Measurements from ENCODE around the gene GMEB2.
"Not testable (repeated sequence)": the region's sequence is repeated elsewhere in the genome, so short reads cannot be mapped to it uniquely, and the experiment has no call there.

The GMEB2 gene

GRCh38 chr20:63560856-63561609 lies 65.9 kb downstream of the GMEB2 start:
- ChIA-PET CTCF (interaction anchor here (0.9 to 3.9 kb wide), 2 partner anchors 23 to 478 kb away, joined by 3 to 15 read pairs; partner anchors contain the start of gene PTK6), POLR2A (no interaction called here)
- TF ChIP-seq, protein P1, sequence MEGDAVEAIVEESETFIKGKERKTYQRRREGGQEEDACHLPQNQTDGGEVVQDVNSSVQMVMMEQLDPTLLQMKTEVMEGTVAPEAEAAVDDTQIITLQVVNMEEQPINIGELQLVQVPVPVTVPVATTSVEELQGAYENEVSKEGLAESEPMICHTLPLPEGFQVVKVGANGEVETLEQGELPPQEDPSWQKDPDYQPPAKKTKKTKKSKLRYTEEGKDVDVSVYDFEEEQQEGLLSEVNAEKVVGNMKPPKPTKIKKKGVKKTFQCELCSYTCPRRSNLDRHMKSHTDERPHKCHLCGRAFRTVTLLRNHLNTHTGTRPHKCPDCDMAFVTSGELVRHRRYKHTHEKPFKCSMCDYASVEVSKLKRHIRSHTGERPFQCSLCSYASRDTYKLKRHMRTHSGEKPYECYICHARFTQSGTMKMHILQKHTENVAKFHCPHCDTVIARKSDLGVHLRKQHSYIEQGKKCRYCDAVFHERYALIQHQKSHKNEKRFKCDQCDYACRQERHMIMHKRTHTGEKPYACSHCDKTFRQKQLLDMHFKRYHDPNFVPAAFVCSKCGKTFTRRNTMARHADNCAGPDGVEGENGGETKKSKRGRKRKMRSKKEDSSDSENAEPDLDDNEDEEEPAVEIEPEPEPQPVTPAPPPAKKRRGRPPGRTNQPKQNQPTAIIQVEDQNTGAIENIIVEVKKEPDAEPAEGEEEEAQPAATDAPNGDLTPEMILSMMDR (IDR thresholded peaks at IDR 0.05; ENCODE audit: control extremely low read depth, extremely low read depth, low read depth, missing control alignments), result no peak
- no peak for DNase-seq (ENCODE audit: extremely low spot score)

GRCh38 chr20:63560333-63560805 lies 66.5 kb downstream of the GMEB2 start:
- DNase-seq (ENCODE audit: extremely low spot score), result no peak
- TF ChIP-seq, protein P1 (IDR thresholded peaks at IDR 0.05; ENCODE audit: control extremely low read depth, extremely low read depth, low read depth, missing control alignments), result no peak
- ChIA-PET CTCF (interaction anchor here (3.9 kb wide), 1 partner anchor 23 kb away, joined by 15 read pairs; the partner anchor contains the start of gene PTK6), POLR2A (interaction anchor here (0.5 kb wide), 1 partner anchor 14 kb away, joined by 4 read pairs; the partner anchor contains the start of gene HELZ2)

GRCh38 chr20:63559485-63560332 lies 67.2 kb downstream of the GMEB2 start:
- CTCF ChIA-PET; DNase-seq (ENCODE audit: extremely low spot score): not testable (repeated sequence)
- POLR2A ChIA-PET, result interaction anchor here (0.5 kb wide), 1 partner anchor 14 kb away, joined by 4 read pairs; the partner anchor contains the start of gene HELZ2

GRCh38 chr20:63558804-63559484 lies 68.0 kb downstream of the GMEB2 start:
- ChIA-PET CTCF (interaction anchor here (1.6 kb wide), 1 partner anchor 22 kb away, joined by 3 read pairs; the partner anchor contains the start of gene PTK6), POLR2A (interaction anchor here (0.7 kb wide), 1 partner anchor 14 kb away, joined by 3 read pairs; no protein-coding TSS in a partner anchor)
- no peak for DNase-seq (ENCODE audit: extremely low spot score)
- TF ChIP-seq, protein P1 (IDR thresholded peaks at IDR 0.05; ENCODE audit: control extremely low read depth, extremely low read depth, low read depth, missing control alignments), result no peak

DNA sequence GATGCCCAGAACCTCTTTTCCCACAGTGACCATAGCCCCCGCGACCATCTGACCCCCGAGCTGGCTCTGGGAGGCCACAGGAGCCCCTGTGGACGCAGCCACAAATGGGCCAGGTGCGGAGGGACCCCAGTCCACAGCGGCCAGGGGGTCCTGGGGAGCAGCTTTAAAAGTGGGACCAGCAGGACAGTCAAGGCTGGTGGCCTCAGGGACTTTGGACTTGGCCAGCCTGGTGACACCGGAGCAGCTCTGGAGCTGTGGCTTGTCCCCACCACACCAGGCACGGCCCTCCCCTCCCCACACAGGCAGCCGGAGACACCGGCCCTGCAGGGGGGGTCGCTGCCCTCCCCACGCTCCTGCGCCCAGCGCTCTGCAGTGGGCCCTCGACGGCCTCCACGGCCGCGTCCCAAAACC lies 69.4 kb downstream of the GMEB2 start:
- TF ChIP-seq, protein P1 (IDR thresholded peaks at IDR 0.05; ENCODE audit: control extremely low read depth, extremely low read depth, low read depth, missing control alignments), result no peak
- CTCF ChIA-PET, result interaction anchor here (1.0 to 1.6 kb wide), 2 partner anchors 20 to 416 kb away, joined by 3 to 4 read pairs; partner anchors contain the start of gene PTK6
- POLR2A ChIA-PET, result interaction anchor here (0.6 kb wide), 1 partner anchor 17 kb away, joined by 3 read pairs; the partner anchor contains the start of gene HELZ2
- DNase-seq (ENCODE audit: extremely low spot score), result no peak

- CTCF ChIA-PET, result interaction anchor here (1.0 kb wide), 1 partner anchor 417 kb away, joined by 4 read pairs; no protein-coding TSS in a partner anchor
- TF ChIP-seq, protein P1 (IDR thresholded peaks at IDR 0.05; ENCODE audit: control extremely low read depth, extremely low read depth, low read depth, missing control alignments), result no peak
- POLR2A ChIA-PET, result interaction anchor here (0.6 kb wide), 1 partner anchor 17 kb away, joined by 3 read pairs; the partner anchor contains the start of gene HELZ2
- DNase-seq (ENCODE audit: extremely low spot score), result no peak
These were observed 69.9 kb downstream of the GMEB2 start for GRCh38 chr20:63556873-63557478.
